Upper lobe of left lung (tissue), 4 donors: ENCODE data around the gene PTRH2.

Source experiments
- CTCF ChIP-seq, 6 experiments: fragments of 450-650 bp in 4 of 6; fragments of 200-600 bp in 2 of 6; sonication (generic) in 2 of 6; IDR thresholded peaks; one replicate each; pipeline ENCODE4 v1.5.1; 2016 to 2019; ENCODE audit warnings: antibody characterized with exemption in 6 of 6
- EP300 ChIP-seq, 4 donors: sonication (generic); formaldehyde crosslinking; IDR thresholded peaks; one replicate each; pipeline ENCODE4 v1.5.1; 2017; ENCODE audit warnings: antibody characterized with exemption in 4 of 4, control low read depth in 2 of 4
- POLR2A ChIP-seq, 4 donors: fragments of 450-650 bp; IDR thresholded peaks; one replicate each; pipeline ENCODE4 v1.5.1; 2016 to 2017; ENCODE audit warnings: antibody characterized with exemption in 4 of 4, mild to moderate bottlenecking in 2 of 4
- POLR2AphosphoS5 ChIP-seq, 2 donors: sonication (generic); formaldehyde crosslinking; IDR thresholded peaks; one replicate each; pipeline ENCODE4 v1.5.1; 2017; ENCODE audit warnings: antibody characterized with exemption in 2 of 2

- TF ChIP-seq POLR2A (IDR thresholded peaks at IDR 0.05) (no peak), POLR2AphosphoS5 (IDR thresholded peaks at IDR 0.05) (no peak), EP300 (IDR thresholded peaks at IDR 0.05) (no peak), CTCF (IDR thresholded peaks at IDR 0.05) (no peak)
These were observed 37.8 kb downstream of the PTRH2 start for GRCh38 chr17:59669411-59669810.
